Adrenal gland (tissue), 5 donors: ENCODE results near the gene KCTD17.

Experiments
- POLR2A ChIP-seq, 2 donors: fragments of 450-650 bp; IDR thresholded peaks; one replicate each; pipeline ENCODE4 v1.6.1; 2017; ENCODE audit warnings: antibody characterized with exemption in 2 of 2, mild to moderate bottlenecking in 2 of 2, moderate library complexity in 1 of 2
- TF ChIP-seq, protein P1 (sequence below), 6 experiments: fragments of 450-650 bp in 4 of 6; fragments of 200-600 bp in 2 of 6; sonication (generic) in 1 of 6; IDR thresholded peaks; 1 replicate in 5 of 6; 2 replicates in 1 of 6; pipeline versions ENCODE4 v1.5.1 to v1.8.0; 2016 to 2021; ENCODE audit warnings: antibody characterized with exemption in 6 of 6, mild to moderate bottlenecking in 2 of 6, moderate library complexity in 1 of 6
- donor health status: DM: no; HTN: no; CAD: no.

DNA sequence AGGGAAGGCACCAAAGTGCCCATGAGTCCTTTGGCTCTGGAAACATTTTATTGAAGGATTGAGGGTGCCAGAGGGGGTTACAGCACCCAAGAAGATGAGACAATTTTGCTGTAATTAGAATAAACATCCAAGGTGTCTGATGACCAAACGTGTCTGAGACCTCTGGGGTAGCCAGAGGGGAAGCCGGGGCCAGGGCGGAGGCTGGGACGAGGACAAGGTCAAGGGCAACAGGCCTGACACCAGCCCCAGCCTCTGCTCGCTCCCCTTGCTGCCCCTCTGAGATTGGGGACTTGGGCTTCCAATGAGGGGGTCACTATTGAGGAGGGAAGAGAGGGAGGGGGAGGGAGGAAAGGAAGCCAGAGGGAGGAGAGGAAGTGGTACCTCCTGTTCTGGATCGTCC, 32.4 kb downstream of the KCTD17 start:
- no peak for TF ChIP-seq POLR2A (IDR thresholded peaks at IDR 0.05)
- TF ChIP-seq, protein P1, sequence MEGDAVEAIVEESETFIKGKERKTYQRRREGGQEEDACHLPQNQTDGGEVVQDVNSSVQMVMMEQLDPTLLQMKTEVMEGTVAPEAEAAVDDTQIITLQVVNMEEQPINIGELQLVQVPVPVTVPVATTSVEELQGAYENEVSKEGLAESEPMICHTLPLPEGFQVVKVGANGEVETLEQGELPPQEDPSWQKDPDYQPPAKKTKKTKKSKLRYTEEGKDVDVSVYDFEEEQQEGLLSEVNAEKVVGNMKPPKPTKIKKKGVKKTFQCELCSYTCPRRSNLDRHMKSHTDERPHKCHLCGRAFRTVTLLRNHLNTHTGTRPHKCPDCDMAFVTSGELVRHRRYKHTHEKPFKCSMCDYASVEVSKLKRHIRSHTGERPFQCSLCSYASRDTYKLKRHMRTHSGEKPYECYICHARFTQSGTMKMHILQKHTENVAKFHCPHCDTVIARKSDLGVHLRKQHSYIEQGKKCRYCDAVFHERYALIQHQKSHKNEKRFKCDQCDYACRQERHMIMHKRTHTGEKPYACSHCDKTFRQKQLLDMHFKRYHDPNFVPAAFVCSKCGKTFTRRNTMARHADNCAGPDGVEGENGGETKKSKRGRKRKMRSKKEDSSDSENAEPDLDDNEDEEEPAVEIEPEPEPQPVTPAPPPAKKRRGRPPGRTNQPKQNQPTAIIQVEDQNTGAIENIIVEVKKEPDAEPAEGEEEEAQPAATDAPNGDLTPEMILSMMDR (IDR thresholded peaks at IDR 0.05): no peak
